Stimulated activated CD4-positive, alpha-beta T cell treated with anti-CD3 and anti-CD28 coated beads, TNF-alpha, amount 100 ng/mL, for 4 hours (primary cell): ENCODE results near the gene SETD2.

Source experiments
- DNase-seq, 3 experiments: peaks; one replicate each; pipeline ENCODE4 v3.0.0-alpha.2; 2020; ENCODE audit warnings: low read depth in 3 of 3

The SETD2 gene

GRCh38 chr3:47009225-47010110 is 154.4 kb downstream of the SETD2 start:
- DNase-seq = peak in 2 of 3 experiments; percentile 39 to 56

DNA sequence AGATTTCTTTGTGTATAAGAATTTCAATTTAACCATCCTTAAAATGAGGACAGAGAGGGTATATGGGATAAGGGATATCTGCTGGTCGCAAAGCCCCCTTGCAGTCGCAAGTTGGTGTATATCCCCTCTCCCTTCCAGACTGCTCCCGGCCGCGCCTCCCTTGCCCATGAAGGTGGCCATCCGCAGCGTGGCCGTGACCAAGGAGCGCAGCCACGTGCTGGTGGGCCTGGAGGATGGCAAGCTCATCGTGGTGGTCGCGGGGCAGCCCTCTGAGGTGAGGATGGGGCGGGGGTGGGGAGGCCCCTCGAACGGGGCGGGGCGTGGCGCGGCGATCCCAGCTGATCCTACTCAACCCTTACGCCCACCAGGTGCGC is 155.1 kb downstream of the SETD2 start:
- no peak for DNase-seq

DNA sequence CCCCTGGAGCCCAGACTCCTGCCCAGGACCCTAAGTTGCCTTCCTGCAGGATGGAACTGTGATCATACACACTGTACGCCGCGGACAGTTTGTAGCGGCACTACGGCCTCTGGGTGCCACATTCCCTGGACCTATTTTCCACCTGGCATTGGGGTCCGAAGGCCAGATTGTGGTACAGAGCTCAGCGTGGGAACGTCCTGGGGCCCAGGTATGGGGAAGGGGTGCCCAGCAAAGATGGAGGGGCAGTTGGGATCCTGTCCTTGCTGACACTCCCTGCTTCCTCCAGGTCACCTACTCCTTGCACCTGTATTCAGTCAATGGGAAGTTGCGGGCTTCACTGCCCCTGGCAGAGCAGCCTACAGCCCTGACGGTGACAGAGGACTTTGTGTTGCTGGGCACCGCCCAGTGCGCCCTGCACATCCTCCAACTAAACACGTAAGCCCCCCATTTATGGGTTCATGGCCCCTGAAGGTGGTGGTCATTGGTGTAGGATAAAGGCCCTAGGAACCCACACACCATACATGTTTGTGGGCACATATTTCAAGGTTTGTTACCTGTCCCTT is 155.6 kb downstream of the SETD2 start:
- DNase-seq = no peak

DNA sequence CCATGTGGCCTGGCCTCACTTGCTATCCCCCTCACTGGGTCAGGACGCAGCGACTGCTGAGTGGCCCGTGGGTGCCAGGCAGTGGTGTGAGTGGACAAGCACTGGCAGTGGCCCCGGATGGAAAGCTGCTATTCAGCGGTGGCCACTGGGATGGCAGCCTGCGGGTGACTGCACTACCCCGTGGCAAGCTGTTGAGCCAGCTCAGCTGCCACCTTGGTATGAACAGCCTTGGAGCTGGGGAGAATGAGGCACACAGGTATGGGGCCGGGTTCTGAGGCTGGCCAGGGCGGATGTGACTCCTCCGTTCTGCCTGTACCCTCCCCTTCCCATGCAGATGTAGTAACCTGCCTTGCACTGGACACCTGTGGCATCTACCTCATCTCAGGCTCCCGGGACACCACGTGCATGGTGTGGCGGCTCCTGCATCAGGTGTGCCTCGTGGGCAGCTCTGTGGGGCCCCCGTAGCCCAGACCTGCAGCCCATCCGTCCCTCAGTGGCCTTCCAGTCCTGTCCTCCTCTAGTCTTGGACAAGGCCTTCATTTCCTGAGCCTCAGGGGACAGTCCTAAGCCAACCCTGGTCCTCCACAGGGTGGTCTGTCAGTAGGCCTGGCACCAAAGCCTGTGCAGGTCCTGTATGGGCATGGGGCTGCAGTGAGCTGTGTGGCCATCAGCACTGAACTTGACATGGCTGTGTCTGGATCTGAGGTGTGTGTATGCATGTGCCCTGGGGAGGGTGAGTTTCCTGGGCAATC is 156.3 kb downstream of the SETD2 start:
- no peak for DNase-seq

DNA sequence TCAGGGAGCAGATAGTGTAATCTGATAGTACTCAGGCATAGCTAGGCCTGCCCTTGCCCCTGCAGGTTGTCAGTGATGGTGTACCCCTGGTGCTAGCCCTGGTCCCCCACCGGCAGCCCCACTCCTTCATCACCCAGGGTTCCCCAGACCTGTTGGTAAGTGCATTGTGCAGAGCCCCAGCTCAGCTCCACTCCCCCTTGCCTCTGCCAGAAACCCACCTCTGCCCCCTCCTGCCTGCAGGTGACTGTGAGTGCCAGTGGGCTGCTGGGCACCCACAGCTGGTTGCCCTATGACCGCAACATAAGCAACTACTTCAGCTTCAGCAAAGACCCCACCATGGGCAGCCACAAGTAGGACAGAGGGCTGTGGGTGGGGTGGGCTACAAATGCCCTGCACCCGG is 156.9 kb downstream of the SETD2 start:
- DNase-seq = no peak

DNA sequence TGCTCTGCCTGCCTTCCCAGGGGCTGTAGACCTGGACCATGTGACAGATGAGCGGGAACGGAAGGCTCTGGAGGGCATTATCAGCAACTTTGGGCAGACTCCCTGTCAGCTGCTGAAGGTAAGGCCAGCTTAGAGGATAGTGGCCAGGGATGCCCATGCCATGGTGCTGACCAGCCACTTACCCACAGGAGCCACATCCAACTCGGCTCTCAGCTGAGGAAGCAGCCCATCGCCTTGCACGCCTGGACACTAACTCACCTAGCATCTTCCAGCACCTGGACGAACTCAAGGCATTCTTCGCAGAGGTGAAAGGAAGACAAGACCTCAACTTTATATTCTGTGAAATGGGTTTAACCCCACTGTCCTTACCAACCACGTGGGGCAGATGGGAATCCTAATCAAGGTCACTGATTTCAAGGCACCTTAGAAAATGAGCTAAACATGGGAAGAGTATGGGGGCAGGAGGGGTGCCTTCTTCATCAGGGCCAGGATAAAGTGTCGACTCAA is 157.7 kb downstream of the SETD2 start:
- no peak for DNase-seq

GRCh38 chr3:47005212-47006144 is 158.4 kb downstream of the SETD2 start:
- no peak for DNase-seq

DNA sequence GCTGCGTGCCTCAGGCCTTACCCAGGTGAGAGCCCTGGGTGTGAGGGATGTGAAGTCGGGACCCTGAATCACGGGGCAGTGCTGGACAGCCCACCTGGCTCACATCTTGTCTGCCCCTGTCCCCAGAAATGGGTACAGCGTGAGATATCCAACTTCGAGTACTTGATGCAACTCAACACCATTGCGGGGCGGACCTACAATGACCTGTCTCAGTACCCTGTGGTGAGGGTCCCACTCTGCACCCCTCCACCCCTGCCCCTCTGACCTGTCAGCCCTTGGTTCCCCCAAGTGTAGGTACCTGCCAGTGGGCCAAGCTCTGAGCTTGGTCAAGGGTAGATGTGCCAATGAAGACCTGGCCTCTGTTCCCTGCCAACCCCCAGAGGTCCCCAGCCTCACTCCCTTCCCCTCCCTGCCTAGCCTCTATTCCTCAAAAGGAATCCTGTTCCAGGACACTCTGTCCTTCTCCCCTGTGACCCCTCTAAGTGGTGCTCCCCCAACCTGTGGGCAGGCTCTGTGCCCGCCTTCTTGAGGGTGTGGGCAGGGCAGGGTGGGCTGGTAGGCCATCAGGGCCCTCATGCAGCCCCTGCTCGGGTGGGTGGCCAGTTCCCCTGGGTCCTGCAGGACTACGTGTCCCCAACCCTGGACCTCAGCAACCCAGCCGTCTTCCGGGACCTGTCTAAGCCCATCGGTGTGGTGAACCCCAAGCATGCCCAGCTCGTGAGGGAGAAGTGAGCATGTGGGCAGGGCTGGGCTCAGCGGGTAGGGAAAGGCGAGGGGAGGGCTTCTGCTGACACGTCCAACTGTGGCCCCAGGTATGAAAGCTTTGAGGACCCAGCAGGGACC is 159.3 kb downstream of the SETD2 start:
- no peak for DNase-seq

- no peak for DNase-seq
These were observed 160.2 kb downstream of the SETD2 start for GRCh38 chr3:47003461-47004368.

- DNase-seq = no peak
These were observed 160.9 kb downstream of the SETD2 start for GRCh38 chr3:47003056-47003410.

- DNase-seq = no peak
These were observed 161.5 kb downstream of the SETD2 start for GRCh38 chr3:47002171-47003055.

- DNase-seq = no peak
These were observed 162.2 kb downstream of the SETD2 start for GRCh38 chr3:47001731-47002170.

GRCh38 chr3:47000922-47001730 is 162.8 kb downstream of the SETD2 start:
- no peak for DNase-seq

DNA sequence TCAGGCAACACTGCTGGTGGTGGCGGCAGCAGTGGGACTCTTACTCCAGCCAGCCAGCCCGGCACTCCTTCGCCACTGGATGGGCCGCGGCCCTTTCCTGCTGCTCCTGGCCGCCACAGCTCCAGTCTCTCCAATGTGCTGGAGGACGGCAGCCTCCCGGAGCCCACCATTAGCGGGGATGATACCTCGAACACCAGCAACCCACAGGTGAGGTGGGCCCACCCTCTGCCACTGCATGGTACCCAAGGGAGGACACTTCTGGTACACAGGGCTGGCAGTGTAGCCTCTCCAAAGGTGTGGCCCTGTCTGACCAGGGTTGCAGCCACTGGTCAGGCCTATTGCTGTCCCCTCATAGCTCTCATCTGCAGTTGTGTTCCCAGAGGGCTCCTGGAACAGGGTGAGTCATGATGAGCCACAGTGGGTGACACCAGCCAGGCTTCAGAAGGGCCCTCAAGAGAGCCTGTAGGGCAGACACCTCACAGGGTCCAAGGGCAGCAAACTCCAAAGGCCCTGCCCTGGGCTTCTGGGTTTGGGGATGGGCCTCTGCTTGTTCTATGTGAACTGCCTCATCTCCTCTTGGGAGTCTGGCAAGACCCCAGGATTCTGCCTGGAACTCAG is 163.6 kb downstream of the SETD2 start:
- DNase-seq = no peak

- DNase-seq = no peak
These were observed 164.3 kb downstream of the SETD2 start for GRCh38 chr3:46999516-47000197.

- DNase-seq = no peak
These were observed 164.9 kb downstream of the SETD2 start for GRCh38 chr3:46998852-46999515.
